Activated CD8-positive, alpha-beta memory T cell treated with anti-CD3 and anti-CD28 coated beads, Interleukin-2, amount 10 ng/mL, durations not matched to agents 7 days and 5 days (primary cell): ENCODE results near the gene NTM. TPM values are rescaled to one million over a fixed set of nuclear protein-coding genes. Genes with fewer than 3 reads are reported as not detected.

ENCODE experiments used
- ATAC-seq: fragments of 150-1000 bp; cut with Tn5 transposase; one replicate; pipeline ENCODE4 v1.10.0; 2021; ENCODE audit warnings: moderate library complexity
- CTCF ChIA-PET: fragments of 350-600 bp; sonication (Branson Sonifier 250); formaldehyde crosslinking; loops from one replicate; lab custom pipeline; 2021; ENCODE audit warnings: antibody characterized with exemption; lab: Charles Lee
- DNase-seq: peaks from one replicate; pipeline ENCODE4 v3.0.0-alpha.2; 2020
- H3K27ac Mint-ChIP-seq: one replicate; pipeline ENCODE4 v1.8.0; 2021; ENCODE audit warnings: mild to moderate bottlenecking, mixed read lengths
- H3K27me3 Mint-ChIP-seq: one replicate; pipeline ENCODE4 v1.8.0; 2021; ENCODE audit warnings: mixed read lengths
- H3K36me3 Mint-ChIP-seq: one replicate; pipeline ENCODE4 v1.8.0; 2021; ENCODE audit warnings: mild to moderate bottlenecking, mixed read lengths
- H3K4me1 Mint-ChIP-seq: one replicate; pipeline ENCODE4 v1.8.0; 2021; ENCODE audit warnings: mixed read lengths
- H3K4me3 Mint-ChIP-seq: one replicate; pipeline ENCODE4 v1.8.0; 2021; ENCODE audit warnings: mild to moderate bottlenecking, moderate library complexity, mixed read lengths
- H3K9me3 Mint-ChIP-seq: one replicate; pipeline ENCODE4 v1.8.0; 2022; ENCODE audit warnings: low read depth, mixed read lengths
- total RNA-seq, 2 experiments: library from RNA; stranded (reverse); gene quantifications; one replicate each; pipeline ENCODE4 v1.2.3, GENCODE V29; 2021

The NTM gene
- total RNA-seq, 2 experiments from 2014 or later, result not detected

- Mint-ChIP-seq H3K4me1 (no peaks in the 10 kb centered on the region), H3K27me3 (no peaks in the 10 kb centered on the region), H3K9me3 (no peaks in the 10 kb centered on the region), H3K36me3 (no peaks in the 10 kb centered on the region), H3K27ac (no peak overlapping the region), H3K4me3 (no peak overlapping the region)
- CTCF ChIA-PET, result interaction anchor here (0.7 to 1.2 kb wide), 3 partner anchors 76 to 281 kb away, joined by 3 to 4 read pairs (median 3); no protein-coding TSS in a partner anchor
- DNase-seq, result peak; percentile 48
- no peak for ATAC-seq
Measured at GRCh38 chr11:132028380-132029240, 658.2 kb downstream of the NTM start.

- Mint-ChIP-seq H3K27me3 (no peaks in the 10 kb centered on the region), H3K4me3 (no peak overlapping the region), H3K9me3 (no peaks in the 10 kb centered on the region), H3K27ac (no peak overlapping the region), H3K4me1 (no peaks in the 10 kb centered on the region), H3K36me3 (no peaks in the 10 kb centered on the region)
- ATAC-seq (no peak), DNase-seq (no peak)
- CTCF ChIA-PET, result no interaction called here
Measured at GRCh38 chr11:132030896-132031295, 660.5 kb downstream of the NTM start.

- DNase-seq (no peak), ATAC-seq (no peak)
- no peaks in the 10 kb centered on the region for H3K9me3 Mint-ChIP-seq
- no peaks in the 10 kb centered on the region for H3K4me1 Mint-ChIP-seq
- H3K27me3 Mint-ChIP-seq, result no peaks in the 10 kb centered on the region
- CTCF ChIA-PET, result no interaction called here
- H3K4me3 Mint-ChIP-seq, result no peak overlapping the region
- H3K27ac Mint-ChIP-seq, result no peak overlapping the region
- H3K36me3 Mint-ChIP-seq, result no peaks in the 10 kb centered on the region
Measured at GRCh38 chr11:132032555-132032954, 662.1 kb downstream of the NTM start.

- no peak overlapping the region for H3K27ac Mint-ChIP-seq
- ATAC-seq (no peak), DNase-seq (no peak)
- H3K9me3 Mint-ChIP-seq, result no peaks in the 10 kb centered on the region
- CTCF ChIA-PET, result no interaction called here
- no peak overlapping the region for H3K4me3 Mint-ChIP-seq
- no peaks in the 10 kb centered on the region for H3K36me3 Mint-ChIP-seq
- H3K27me3 Mint-ChIP-seq, result no peaks in the 10 kb centered on the region
- H3K4me1 Mint-ChIP-seq, result no peaks in the 10 kb centered on the region
Measured at GRCh38 chr11:132033051-132033450, 662.6 kb downstream of the NTM start.

GRCh38 chr11:132035228-132035627 lies 664.8 kb downstream of the NTM start:
- Mint-ChIP-seq H3K4me3 (no peak overlapping the region), H3K36me3 (no peaks in the 10 kb centered on the region), H3K27ac (no peak overlapping the region), H3K27me3 (no peaks in the 10 kb centered on the region), H3K4me1 (no peaks in the 10 kb centered on the region), H3K9me3 (no peaks in the 10 kb centered on the region)
- DNase-seq (no peak), ATAC-seq (no peak)
- CTCF ChIA-PET, result interaction anchor here (1.0 kb wide), 1 partner anchor 287 kb away, joined by 3 read pairs; no protein-coding TSS in a partner anchor

- H3K9me3 Mint-ChIP-seq, result no peaks in the 10 kb centered on the region
Measured at GRCh38 chr11:132035766-132036165, 665.4 kb downstream of the NTM start.

GRCh38 chr11:132036220-132036619 lies 665.8 kb downstream of the NTM start:
- CTCF ChIA-PET, result no interaction called here
- Mint-ChIP-seq H3K4me1 (no peaks in the 10 kb centered on the region), H3K4me3 (no peak overlapping the region), H3K27me3 (no peaks in the 10 kb centered on the region), H3K27ac (no peak overlapping the region), H3K36me3 (no peaks in the 10 kb centered on the region), H3K9me3 (no peaks in the 10 kb centered on the region)
- DNase-seq, result no peak
- no peak for ATAC-seq

More at GRCh38 chr11:132035766-132036165, 665.4 kb downstream of the NTM start:
- DNase-seq (no peak), ATAC-seq (no peak)
- no peaks in the 10 kb centered on the region for H3K36me3 Mint-ChIP-seq
- H3K4me1 Mint-ChIP-seq, result no peaks in the 10 kb centered on the region
- no peak overlapping the region for H3K4me3 Mint-ChIP-seq
- no peak overlapping the region for H3K27ac Mint-ChIP-seq
- no peaks in the 10 kb centered on the region for H3K27me3 Mint-ChIP-seq
- CTCF ChIA-PET, result no interaction called here

GRCh38 chr11:132036746-132037466 lies 666.5 kb downstream of the NTM start:
- no peak overlapping the region for H3K4me3 Mint-ChIP-seq
- no peaks in the 10 kb centered on the region for H3K27me3 Mint-ChIP-seq
- DNase-seq, result no peak
- H3K9me3 Mint-ChIP-seq, result no peaks in the 10 kb centered on the region
- CTCF ChIA-PET, result no interaction called here
- H3K4me1 Mint-ChIP-seq, result no peaks in the 10 kb centered on the region
- no peak for ATAC-seq
- no peaks in the 10 kb centered on the region for H3K36me3 Mint-ChIP-seq
- H3K27ac Mint-ChIP-seq, result no peak overlapping the region

GRCh38 chr11:132037467-132037862 lies 667.0 kb downstream of the NTM start:
- no peak for ATAC-seq
- no peaks in the 10 kb centered on the region for H3K36me3 Mint-ChIP-seq
- H3K27ac Mint-ChIP-seq, result no peak overlapping the region
- no peaks in the 10 kb centered on the region for H3K27me3 Mint-ChIP-seq
- no peak for DNase-seq
- no peak overlapping the region for H3K4me3 Mint-ChIP-seq
- H3K4me1 Mint-ChIP-seq, result no peaks in the 10 kb centered on the region
- CTCF ChIA-PET, result no interaction called here
- H3K9me3 Mint-ChIP-seq, result no peaks in the 10 kb centered on the region

GRCh38 chr11:132037956-132038355 lies 667.5 kb downstream of the NTM start:
- Mint-ChIP-seq H3K4me3 (no peak overlapping the region), H3K27ac (no peak overlapping the region), H3K36me3 (no peaks in the 10 kb centered on the region), H3K9me3 (no peaks in the 10 kb centered on the region), H3K27me3 (no peaks in the 10 kb centered on the region), H3K4me1 (no peaks in the 10 kb centered on the region)
- ATAC-seq (no peak), DNase-seq (no peak)
- CTCF ChIA-PET, result no interaction called here

- Mint-ChIP-seq H3K27ac (no peak overlapping the region), H3K27me3 (no peaks in the 10 kb centered on the region), H3K4me3 (no peak overlapping the region), H3K4me1 (no peaks in the 10 kb centered on the region), H3K9me3 (no peaks in the 10 kb centered on the region), H3K36me3 (no peaks in the 10 kb centered on the region)
- ATAC-seq (no peak), DNase-seq (no peak)
- CTCF ChIA-PET, result no interaction called here
Measured at GRCh38 chr11:132039521-132039920, 669.1 kb downstream of the NTM start.

GRCh38 chr11:132042296-132042695 lies 671.9 kb downstream of the NTM start:
- H3K27me3 Mint-ChIP-seq, result no peaks in the 10 kb centered on the region
- H3K4me1 Mint-ChIP-seq, result no peaks in the 10 kb centered on the region
- no peak overlapping the region for H3K27ac Mint-ChIP-seq
- H3K9me3 Mint-ChIP-seq, result no peaks in the 10 kb centered on the region
- ATAC-seq, result no peak
- CTCF ChIA-PET, result no interaction called here
- DNase-seq, result no peak
- H3K4me3 Mint-ChIP-seq, result no peak overlapping the region
- H3K36me3 Mint-ChIP-seq, result no peaks in the 10 kb centered on the region

- H3K27me3 Mint-ChIP-seq, result no peaks in the 10 kb centered on the region
- no peaks in the 10 kb centered on the region for H3K9me3 Mint-ChIP-seq
- CTCF ChIA-PET, result no interaction called here
- no peak for DNase-seq
- H3K4me1 Mint-ChIP-seq, result no peaks in the 10 kb centered on the region
- ATAC-seq, result no peak
- H3K36me3 Mint-ChIP-seq, result no peaks in the 10 kb centered on the region
- H3K4me3 Mint-ChIP-seq, result no peak overlapping the region
- no peak overlapping the region for H3K27ac Mint-ChIP-seq
Measured at GRCh38 chr11:132043714-132044113, 673.3 kb downstream of the NTM start.

- no peak overlapping the region for H3K27ac Mint-ChIP-seq
- no peaks in the 10 kb centered on the region for H3K9me3 Mint-ChIP-seq
- no peaks in the 10 kb centered on the region for H3K4me1 Mint-ChIP-seq
- H3K4me3 Mint-ChIP-seq, result no peak overlapping the region
- CTCF ChIA-PET, result no interaction called here
- ATAC-seq (no peak), DNase-seq (no peak)
- no peaks in the 10 kb centered on the region for H3K36me3 Mint-ChIP-seq
- no peaks in the 10 kb centered on the region for H3K27me3 Mint-ChIP-seq
Measured at GRCh38 chr11:132045107-132045506, 674.7 kb downstream of the NTM start.
